ENCODE data around the gene SPATA2. TPM values are rescaled to one million over a fixed set of nuclear protein-coding genes. Genes with fewer than 3 reads are reported as not detected.

SPATA2 gene
- total RNA-seq, 1 donor from 2014 or later, result 10.3 TPM

- Mint-ChIP-seq H3K4me1 (peaks cover 56% of the 10 kb centered on the region), H3K36me3 (ENCODE audit: low read depth) (peaks cover 4% of the 10 kb centered on the region), H3K4me3 (peak overlapping the region; percentile 83), H3K27me3 (ENCODE audit: low read depth) (no peaks in the 10 kb centered on the region), H3K27ac (ENCODE audit: unreplicated experiment) (peak overlapping the region; percentile 95), H3K9me3 (no peaks in the 10 kb centered on the region)
- DNase-seq (ENCODE audit: low read depth, low spot score), result peak; percentile 45
- TF ChIP-seq CTCF (conservative IDR thresholded peaks at IDR 0.05), result no peak
Measured at GRCh38 chr20:49887251-49888211, 27.8 kb downstream of the SPATA2 start.

GRCh38 chr20:49886571-49887213 is 28.6 kb downstream of the SPATA2 start:
- Mint-ChIP-seq H3K4me3 (peak overlapping the region; percentile 83), H3K36me3 (ENCODE audit: low read depth) (peaks cover 4% of the 10 kb centered on the region), H3K9me3 (no peaks in the 10 kb centered on the region), H3K27ac (ENCODE audit: unreplicated experiment) (peak overlapping the region; percentile 95), H3K4me1 (peaks cover 50% of the 10 kb centered on the region), H3K27me3 (ENCODE audit: low read depth) (no peaks in the 10 kb centered on the region)
- TF ChIP-seq CTCF (conservative IDR thresholded peaks at IDR 0.05), result no peak
- no peak for DNase-seq (ENCODE audit: low read depth, low spot score)

GRCh38 chr20:49885558-49886332 is 29.6 kb downstream of the SPATA2 start:
- no peak for TF ChIP-seq CTCF (conservative IDR thresholded peaks at IDR 0.05)
- Mint-ChIP-seq H3K27ac (ENCODE audit: unreplicated experiment) (peak overlapping the region; percentile 58), H3K4me3 (peak overlapping the region; percentile 14), H3K36me3 (ENCODE audit: low read depth) (peaks cover 4% of the 10 kb centered on the region), H3K9me3 (no peaks in the 10 kb centered on the region), H3K27me3 (ENCODE audit: low read depth) (no peaks in the 10 kb centered on the region), H3K4me1 (peaks cover 42% of the 10 kb centered on the region)
- no peak for DNase-seq (ENCODE audit: low read depth, low spot score)

- H3K4me3 Mint-ChIP-seq, result no peak overlapping the region
- DNase-seq (ENCODE audit: low read depth, low spot score), result no peak
- peaks cover 4% of the 10 kb centered on the region for H3K36me3 Mint-ChIP-seq (ENCODE audit: low read depth)
- H3K9me3 Mint-ChIP-seq, result no peaks in the 10 kb centered on the region
- peaks cover 20% of the 10 kb centered on the region for H3K4me1 Mint-ChIP-seq
- H3K27ac Mint-ChIP-seq (ENCODE audit: unreplicated experiment), result peak overlapping the region; percentile 62
- no peaks in the 10 kb centered on the region for H3K27me3 Mint-ChIP-seq (ENCODE audit: low read depth)
- TF ChIP-seq CTCF (conservative IDR thresholded peaks at IDR 0.05), result no peak
Measured at GRCh38 chr20:49883246-49883802, 32.0 kb downstream of the SPATA2 start.
